Stimulated activated CD4-positive, alpha-beta T cell treated with anti-CD3 and anti-CD28 coated beads, Interleukin-15, amount 100 ng/mL, for 48 hours (primary cell): ENCODE measurements around the gene HSD11B1L.
"Not testable (repeated sequence)": the region's sequence is repeated elsewhere in the genome, so short reads cannot be mapped to it uniquely, and the experiment has no call there.

Experiments used
- DNase-seq, 2 donors: peaks; one replicate each; pipeline ENCODE4 v3.0.0-alpha.2; 2020; ENCODE audit warnings: low read depth in 2 of 2

The HSD11B1L gene

GRCh38 chr19:5700455-5701092, 19.7 kb downstream of the HSD11B1L start:
- DNase-seq, result no peak

GRCh38 chr19:5702053-5702410, 21.2 kb downstream of the HSD11B1L start:
- DNase-seq, result not testable (repeated sequence)

GRCh38 chr19:5703819-5704818, 23.3 kb downstream of the HSD11B1L start:
- DNase-seq, result no peak

- no peak for DNase-seq
Observed at GRCh38 chr19:5705552-5705951, 24.7 kb downstream of the HSD11B1L start.

- no peak for DNase-seq
Observed at GRCh38 chr19:5706876-5707573, 26.2 kb downstream of the HSD11B1L start.

- DNase-seq, result no peak
Observed at GRCh38 chr19:5707576-5708575, 27.0 kb downstream of the HSD11B1L start.

- no peak for DNase-seq
Observed at GRCh38 chr19:5711025-5711424, 30.2 kb downstream of the HSD11B1L start.

GRCh38 chr19:5711713-5712161, 30.9 kb downstream of the HSD11B1L start:
- DNase-seq, result no peak

- no peak for DNase-seq
Observed at GRCh38 chr19:5713228-5713627, 32.4 kb downstream of the HSD11B1L start.

GRCh38 chr19:5714816-5715215, 34.0 kb downstream of the HSD11B1L start:
- DNase-seq, result no peak

GRCh38 chr19:5717215-5717935, 36.5 kb downstream of the HSD11B1L start:
- no peak for DNase-seq

- peak; percentile 54 to 62 for DNase-seq
Observed at GRCh38 chr19:5718037-5718578, 37.3 kb downstream of the HSD11B1L start.

GRCh38 chr19:5718579-5719273, 37.9 kb downstream of the HSD11B1L start:
- DNase-seq, result peak; percentile 63 to 64

- DNase-seq, result no peak
Observed at GRCh38 chr19:5719274-5719960, 38.6 kb downstream of the HSD11B1L start.

- peak; percentile 97 to 98 for DNase-seq
Observed at GRCh38 chr19:5719961-5720790, 39.3 kb downstream of the HSD11B1L start, which contains the start of the genes CATSPERD and LONP1. Gene CATSPERD, plus strand, starts transcription at chr19:5720637. Its CDS starts 101 bp downstream, at chr19:5720738. Gene LONP1, minus strand, starts transcription at chr19:5720146. Its CDS starts 14 bp downstream, at chr19:5720132.

GRCh38 chr19:5727453-5728050, 46.7 kb downstream of the HSD11B1L start:
- DNase-seq, result no peak

- DNase-seq, result not testable (repeated sequence)
Observed at GRCh38 chr19:5733172-5733571, 52.3 kb downstream of the HSD11B1L start.
